ENCODE measurements around the gene DGKG.

Gene DGKG

DNA sequence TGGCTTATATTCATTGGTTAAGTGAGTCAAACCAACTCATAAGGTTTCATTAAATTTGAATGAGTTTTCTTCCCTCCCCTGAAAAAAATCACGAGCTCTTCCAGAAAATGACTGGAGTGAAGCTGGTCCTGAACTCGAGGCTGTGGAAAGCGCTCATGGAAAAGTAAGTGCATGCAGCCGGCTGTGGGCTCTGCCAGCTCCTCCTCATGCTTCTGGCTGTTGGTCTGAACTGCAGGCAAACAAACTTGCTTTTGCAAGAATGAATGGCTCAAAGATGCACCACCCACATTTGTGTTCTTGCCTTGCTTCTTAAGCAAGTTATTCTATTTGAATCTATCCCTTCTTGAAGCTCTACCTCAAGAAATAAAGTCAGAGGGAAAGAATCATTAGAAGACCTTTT is 259.3 kb downstream of the DGKG start:
- no peak for DNase-seq

DNA sequence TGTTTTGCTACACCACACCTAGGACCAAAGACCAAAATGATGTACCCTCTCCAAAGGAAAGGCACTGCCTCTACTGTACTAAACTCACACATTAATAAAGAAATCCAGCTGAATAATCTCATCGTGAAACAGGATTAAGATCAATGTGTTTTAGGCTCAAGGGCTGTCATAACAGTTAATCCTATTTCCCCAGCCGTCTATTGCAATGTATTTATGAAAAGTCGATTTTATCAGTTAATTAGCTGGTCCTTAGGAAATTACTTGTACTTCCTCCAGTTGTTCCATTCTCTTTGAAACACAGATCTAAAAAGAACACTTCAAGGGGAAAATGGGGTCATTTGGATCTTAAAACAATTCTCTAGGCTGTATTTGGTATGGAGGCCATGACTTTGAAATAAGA is 261.6 kb downstream of the DGKG start:
- no peak for DNase-seq

DNA sequence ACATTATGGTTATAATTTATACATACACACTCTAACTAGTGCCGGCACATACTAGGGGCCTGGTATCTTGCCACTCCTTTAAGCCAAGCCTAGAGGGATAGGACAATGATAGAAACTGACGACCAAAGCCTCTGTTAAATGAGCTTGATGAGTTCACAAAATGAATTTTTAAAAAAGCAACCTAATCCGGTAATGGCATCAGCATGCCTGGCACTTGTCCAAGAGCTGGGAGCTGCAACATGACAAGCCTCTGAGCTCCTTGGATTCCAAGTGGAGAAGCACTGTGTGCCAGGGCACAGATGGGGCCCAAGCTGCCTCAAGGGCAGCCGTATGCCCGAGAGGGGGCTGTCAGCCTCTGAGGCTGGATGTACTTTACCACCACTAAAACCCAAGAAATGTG is 262.9 kb downstream of the DGKG start:
- DNase-seq, result no peak

DNA sequence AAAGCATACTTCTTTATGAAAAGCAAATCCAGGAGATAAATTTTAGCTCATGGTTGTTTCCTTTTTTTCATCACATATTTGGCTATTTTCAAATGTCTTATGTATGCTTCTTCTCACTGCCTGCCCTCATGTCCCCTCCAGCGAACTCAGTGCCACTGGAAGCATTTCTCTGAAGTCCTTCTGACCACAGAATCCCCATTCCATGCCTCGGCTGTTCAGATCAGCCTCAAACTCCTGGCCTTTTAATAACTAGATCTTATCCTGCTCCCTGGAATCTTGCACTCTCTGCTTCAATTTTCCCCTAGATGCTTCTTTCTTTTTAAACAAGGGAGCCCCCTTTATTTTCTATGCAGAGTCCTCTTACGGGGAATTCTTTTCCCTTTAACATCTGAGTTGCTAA is 263.3 kb downstream of the DGKG start:
- no peak for DNase-seq

DNA sequence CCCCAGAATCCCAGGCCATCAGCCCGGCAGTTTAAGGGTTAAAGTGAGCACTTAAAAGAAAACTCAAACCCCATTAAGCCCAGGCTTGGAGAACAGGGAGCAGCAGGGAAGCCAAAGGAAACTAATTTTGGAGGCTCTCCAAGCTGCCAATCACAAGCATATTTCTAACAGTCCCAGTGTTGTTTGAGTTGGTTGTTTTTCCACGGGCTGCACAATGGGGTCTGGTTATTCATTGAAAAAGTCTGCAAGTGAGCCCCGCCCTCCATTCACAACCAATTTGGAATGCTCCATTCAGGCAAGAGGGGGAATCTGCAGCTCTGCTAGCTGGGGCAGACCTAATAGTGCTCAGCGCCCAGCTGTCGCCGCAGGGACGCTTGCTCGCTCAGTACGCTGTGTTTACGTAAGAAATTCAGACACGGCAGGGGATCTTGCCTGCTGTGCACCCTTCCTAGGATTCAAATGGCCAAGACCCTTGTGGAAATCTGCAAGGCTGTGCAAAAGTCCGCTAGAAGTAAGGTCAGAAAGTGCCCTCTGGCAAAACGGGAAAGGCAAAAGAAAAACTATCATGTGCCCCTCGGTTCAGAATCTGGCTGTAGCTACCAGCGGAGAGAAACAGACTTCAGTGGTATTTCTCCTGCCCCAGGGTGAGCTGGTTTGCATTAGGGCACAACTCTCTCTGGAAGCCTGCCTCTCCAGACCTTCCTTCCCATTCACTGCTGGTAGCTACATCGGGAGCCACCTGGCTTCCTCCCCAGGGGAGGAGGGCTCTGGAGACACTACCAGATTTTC is 264.2 kb downstream of the DGKG start:
- no peak for DNase-seq

DNA sequence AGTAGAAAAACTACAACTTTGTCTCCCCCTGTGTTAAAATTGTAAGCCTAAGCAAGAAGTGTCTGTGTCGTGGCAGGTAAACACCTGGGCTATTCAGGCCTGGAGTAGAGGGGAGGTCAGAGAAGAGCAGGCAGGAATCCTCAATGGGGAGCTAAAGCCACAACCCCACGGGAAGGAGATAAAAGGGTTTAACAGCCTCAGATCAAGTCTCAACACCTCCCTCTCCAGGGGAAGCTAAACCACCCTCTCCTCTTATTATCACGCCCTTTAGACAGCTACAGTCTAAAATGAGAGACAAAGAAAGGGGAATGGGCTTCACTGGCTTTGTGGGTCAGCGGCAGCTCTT is 264.7 kb downstream of the DGKG start:
- DNase-seq, result no peak

Data from stimulated activated CD4-positive, alpha-beta T cell treated with anti-CD3 and anti-CD28 coated beads, Interleukin-4, amount 100 ng/mL, for 24 hours (primary cell).